ENCODE results near the gene RNF11. TPM values are rescaled to one million over a fixed set of nuclear protein-coding genes. Genes with fewer than 3 reads are reported as not detected.

RNF11 gene
- total and polyA plus RNA-seq, 2 of the 8 experiments (the other 6 are each of a cell fraction or from before 2014, with no cell fraction given) = 49.6 to 54.2 TPM

- TF ChIP-seq, protein P1, sequence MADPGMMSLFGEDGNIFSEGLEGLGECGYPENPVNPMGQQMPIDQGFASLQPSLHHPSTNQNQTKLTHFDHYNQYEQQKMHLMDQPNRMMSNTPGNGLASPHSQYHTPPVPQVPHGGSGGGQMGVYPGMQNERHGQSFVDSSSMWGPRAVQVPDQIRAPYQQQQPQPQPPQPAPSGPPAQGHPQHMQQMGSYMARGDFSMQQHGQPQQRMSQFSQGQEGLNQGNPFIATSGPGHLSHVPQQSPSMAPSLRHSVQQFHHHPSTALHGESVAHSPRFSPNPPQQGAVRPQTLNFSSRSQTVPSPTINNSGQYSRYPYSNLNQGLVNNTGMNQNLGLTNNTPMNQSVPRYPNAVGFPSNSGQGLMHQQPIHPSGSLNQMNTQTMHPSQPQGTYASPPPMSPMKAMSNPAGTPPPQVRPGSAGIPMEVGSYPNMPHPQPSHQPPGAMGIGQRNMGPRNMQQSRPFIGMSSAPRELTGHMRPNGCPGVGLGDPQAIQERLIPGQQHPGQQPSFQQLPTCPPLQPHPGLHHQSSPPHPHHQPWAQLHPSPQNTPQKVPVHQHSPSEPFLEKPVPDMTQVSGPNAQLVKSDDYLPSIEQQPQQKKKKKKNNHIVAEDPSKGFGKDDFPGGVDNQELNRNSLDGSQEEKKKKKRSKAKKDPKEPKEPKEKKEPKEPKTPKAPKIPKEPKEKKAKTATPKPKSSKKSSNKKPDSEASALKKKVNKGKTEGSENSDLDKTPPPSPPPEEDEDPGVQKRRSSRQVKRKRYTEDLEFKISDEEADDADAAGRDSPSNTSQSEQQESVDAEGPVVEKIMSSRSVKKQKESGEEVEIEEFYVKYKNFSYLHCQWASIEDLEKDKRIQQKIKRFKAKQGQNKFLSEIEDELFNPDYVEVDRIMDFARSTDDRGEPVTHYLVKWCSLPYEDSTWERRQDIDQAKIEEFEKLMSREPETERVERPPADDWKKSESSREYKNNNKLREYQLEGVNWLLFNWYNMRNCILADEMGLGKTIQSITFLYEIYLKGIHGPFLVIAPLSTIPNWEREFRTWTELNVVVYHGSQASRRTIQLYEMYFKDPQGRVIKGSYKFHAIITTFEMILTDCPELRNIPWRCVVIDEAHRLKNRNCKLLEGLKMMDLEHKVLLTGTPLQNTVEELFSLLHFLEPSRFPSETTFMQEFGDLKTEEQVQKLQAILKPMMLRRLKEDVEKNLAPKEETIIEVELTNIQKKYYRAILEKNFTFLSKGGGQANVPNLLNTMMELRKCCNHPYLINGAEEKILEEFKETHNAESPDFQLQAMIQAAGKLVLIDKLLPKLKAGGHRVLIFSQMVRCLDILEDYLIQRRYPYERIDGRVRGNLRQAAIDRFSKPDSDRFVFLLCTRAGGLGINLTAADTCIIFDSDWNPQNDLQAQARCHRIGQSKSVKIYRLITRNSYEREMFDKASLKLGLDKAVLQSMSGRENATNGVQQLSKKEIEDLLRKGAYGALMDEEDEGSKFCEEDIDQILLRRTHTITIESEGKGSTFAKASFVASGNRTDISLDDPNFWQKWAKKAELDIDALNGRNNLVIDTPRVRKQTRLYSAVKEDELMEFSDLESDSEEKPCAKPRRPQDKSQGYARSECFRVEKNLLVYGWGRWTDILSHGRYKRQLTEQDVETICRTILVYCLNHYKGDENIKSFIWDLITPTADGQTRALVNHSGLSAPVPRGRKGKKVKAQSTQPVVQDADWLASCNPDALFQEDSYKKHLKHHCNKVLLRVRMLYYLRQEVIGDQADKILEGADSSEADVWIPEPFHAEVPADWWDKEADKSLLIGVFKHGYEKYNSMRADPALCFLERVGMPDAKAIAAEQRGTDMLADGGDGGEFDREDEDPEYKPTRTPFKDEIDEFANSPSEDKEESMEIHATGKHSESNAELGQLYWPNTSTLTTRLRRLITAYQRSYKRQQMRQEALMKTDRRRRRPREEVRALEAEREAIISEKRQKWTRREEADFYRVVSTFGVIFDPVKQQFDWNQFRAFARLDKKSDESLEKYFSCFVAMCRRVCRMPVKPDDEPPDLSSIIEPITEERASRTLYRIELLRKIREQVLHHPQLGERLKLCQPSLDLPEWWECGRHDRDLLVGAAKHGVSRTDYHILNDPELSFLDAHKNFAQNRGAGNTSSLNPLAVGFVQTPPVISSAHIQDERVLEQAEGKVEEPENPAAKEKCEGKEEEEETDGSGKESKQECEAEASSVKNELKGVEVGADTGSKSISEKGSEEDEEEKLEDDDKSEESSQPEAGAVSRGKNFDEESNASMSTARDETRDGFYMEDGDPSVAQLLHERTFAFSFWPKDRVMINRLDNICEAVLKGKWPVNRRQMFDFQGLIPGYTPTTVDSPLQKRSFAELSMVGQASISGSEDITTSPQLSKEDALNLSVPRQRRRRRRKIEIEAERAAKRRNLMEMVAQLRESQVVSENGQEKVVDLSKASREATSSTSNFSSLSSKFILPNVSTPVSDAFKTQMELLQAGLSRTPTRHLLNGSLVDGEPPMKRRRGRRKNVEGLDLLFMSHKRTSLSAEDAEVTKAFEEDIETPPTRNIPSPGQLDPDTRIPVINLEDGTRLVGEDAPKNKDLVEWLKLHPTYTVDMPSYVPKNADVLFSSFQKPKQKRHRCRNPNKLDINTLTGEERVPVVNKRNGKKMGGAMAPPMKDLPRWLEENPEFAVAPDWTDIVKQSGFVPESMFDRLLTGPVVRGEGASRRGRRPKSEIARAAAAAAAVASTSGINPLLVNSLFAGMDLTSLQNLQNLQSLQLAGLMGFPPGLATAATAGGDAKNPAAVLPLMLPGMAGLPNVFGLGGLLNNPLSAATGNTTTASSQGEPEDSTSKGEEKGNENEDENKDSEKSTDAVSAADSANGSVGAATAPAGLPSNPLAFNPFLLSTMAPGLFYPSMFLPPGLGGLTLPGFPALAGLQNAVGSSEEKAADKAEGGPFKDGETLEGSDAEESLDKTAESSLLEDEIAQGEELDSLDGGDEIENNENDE (IDR thresholded peaks at IDR 0.05; ENCODE audit: insufficient replicate concordance, low read length) = no peak
- TF ChIP-seq CBX5 (IDR thresholded peaks at IDR 0.05; ENCODE audit: low read depth, low read length) (no peak), CBX8 (IDR thresholded peaks at IDR 0.05; ENCODE audit: borderline replicate concordance, low read depth, low read length) (no peak), MAFK (IDR thresholded peaks at IDR 0.05; ENCODE audit: low read depth, low read length) (no peak), RNF2 (IDR thresholded peaks at IDR 0.05; ENCODE audit: borderline replicate concordance, low read depth, low read length, missing control alignments, poor library complexity, severe bottlenecking) (no peak), ZNF274 (IDR thresholded peaks at IDR 0.05; ENCODE audit: borderline replicate concordance, extremely low read depth, low read length) (no peak)
Observed at GRCh38 chr1:51237351-51238033, 1.4 kb downstream of the RNF11 start (continued).
